Measurements from ENCODE around the gene ABCB8.

ABCB8 gene

GRCh38 chr7:151068069-151068773 lies 40.0 kb downstream of the ABCB8 start:
- no peak overlapping the region for H3K4me3 ChIP-seq (ENCODE audit: control insufficient read depth, low read depth, low read length)
- no peak for DNase-seq (ENCODE audit: low read depth)
- no peak for TF ChIP-seq CTCF (IDR thresholded peaks at IDR 0.05; ENCODE audit: control insufficient read depth, insufficient read depth, low read depth, low read length, missing control alignments)

GRCh38 chr7:151069841-151070573 lies 41.8 kb downstream of the ABCB8 start:
- no peak overlapping the region for H3K4me3 ChIP-seq (ENCODE audit: control insufficient read depth, low read depth, low read length)
- no peak for DNase-seq (ENCODE audit: low read depth)
- TF ChIP-seq CTCF (IDR thresholded peaks at IDR 0.05; ENCODE audit: control insufficient read depth, insufficient read depth, low read depth, low read length, missing control alignments) = no peak

- DNase-seq (ENCODE audit: low read depth) = no peak
- no peak overlapping the region for H3K4me3 ChIP-seq (ENCODE audit: control insufficient read depth, low read depth, low read length)
- TF ChIP-seq CTCF (IDR thresholded peaks at IDR 0.05; ENCODE audit: control insufficient read depth, insufficient read depth, low read depth, low read length, missing control alignments) = no peak
Measured at GRCh38 chr7:151070574-151070960, 42.3 kb downstream of the ABCB8 start.

- no peak for TF ChIP-seq CTCF (IDR thresholded peaks at IDR 0.05; ENCODE audit: control insufficient read depth, insufficient read depth, low read depth, low read length, missing control alignments)
- H3K4me3 ChIP-seq (ENCODE audit: control insufficient read depth, low read depth, low read length) = no peak overlapping the region
- no peak for DNase-seq (ENCODE audit: low read depth)
Measured at GRCh38 chr7:151071032-151071866, 43.0 kb downstream of the ABCB8 start.

GRCh38 chr7:151073990-151074389 lies 45.7 kb downstream of the ABCB8 start:
- DNase-seq (ENCODE audit: low read depth) = no peak
- no peak for TF ChIP-seq CTCF (IDR thresholded peaks at IDR 0.05; ENCODE audit: control insufficient read depth, insufficient read depth, low read depth, low read length, missing control alignments)
- no peak overlapping the region for H3K4me3 ChIP-seq (ENCODE audit: control insufficient read depth, low read depth, low read length)

GRCh38 chr7:151074817-151075661 lies 46.8 kb downstream of the ABCB8 start:
- no peak for TF ChIP-seq CTCF (IDR thresholded peaks at IDR 0.05; ENCODE audit: control insufficient read depth, insufficient read depth, low read depth, low read length, missing control alignments)
- no peak for DNase-seq (ENCODE audit: low read depth)
- H3K4me3 ChIP-seq (ENCODE audit: control insufficient read depth, low read depth, low read length) = no peak overlapping the region
